Retina (tissue), 1 donor: ENCODE measurements around the gene CPSF4L.

Experiments
- DNase-seq: peaks from one replicate; pipeline ENCODE4 v3.0.0-alpha.2; 2016

CPSF4L gene

DNA sequence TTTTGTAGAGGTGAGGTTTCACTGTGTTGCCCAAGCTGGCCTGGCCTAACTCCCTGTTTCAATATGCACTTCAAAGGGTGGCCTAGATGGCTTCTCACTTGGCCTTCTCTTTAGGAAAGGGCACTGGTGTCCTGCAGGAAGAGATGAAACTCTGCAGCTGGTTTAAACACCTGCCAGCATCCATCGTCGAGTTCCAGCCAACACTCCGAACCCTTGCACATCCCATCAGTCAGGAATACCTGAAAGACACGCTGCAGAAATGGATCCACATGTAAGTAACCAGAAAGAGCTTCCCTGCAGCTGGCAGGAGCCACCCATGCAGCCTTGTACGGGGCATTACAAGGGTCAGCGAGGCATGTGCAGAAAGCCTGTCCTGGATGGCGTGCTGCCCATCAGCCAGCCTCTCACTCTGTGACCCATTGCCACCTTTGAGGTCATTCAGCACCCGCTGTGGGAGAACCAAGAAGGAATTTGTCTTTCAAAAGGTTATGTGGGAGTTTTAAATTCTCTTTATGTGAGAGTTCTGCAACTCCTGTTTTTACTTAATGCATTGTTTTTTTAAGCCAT, 61.8 kb downstream of the CPSF4L start:
- no peak for DNase-seq

DNA sequence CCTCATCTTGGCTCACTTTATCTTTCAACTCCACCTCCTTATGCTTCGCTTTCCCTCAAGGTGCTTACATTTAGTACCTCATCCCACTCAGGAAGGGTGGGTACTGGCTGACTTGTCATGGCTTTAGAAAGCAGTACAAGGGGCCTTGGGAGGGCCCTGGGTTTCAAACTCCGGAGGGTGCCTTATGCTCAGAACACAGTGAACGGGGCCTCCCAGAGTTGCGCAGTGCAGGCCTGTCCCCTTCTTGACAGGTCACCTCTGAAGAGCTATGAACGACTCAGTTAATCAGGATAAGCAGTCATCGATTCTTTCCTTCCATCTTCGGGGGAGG, 62.8 kb downstream of the CPSF4L start:
- no peak for DNase-seq
